Astrocyte of the spinal cord (primary cell): ENCODE results near the gene DIP2B.

Experiments used
- DNase-seq: peaks from one replicate; pipeline ENCODE4 v3.0.0; 2011; ENCODE audit warnings: low read depth, low spot score
- H3K4me3 ChIP-seq: 2 replicates; pipeline ENCODE4 v1.5.1; 2011; ENCODE audit warnings: low read depth, mild to moderate bottlenecking, low read length, moderate library complexity
- CTCF ChIP-seq: IDR thresholded peaks from 2 replicates; pipeline ENCODE4 v1.5.1; 2012; ENCODE audit warnings: low read depth, mild to moderate bottlenecking, low read length, inconsistent platforms
- in situ Hi-C: cut with HindIII; loops from 2 replicates; pipeline ENCODE4 v1.10.0; 2017; ENCODE audit warnings: low sequenced_read_pairs

The DIP2B gene

DNA sequence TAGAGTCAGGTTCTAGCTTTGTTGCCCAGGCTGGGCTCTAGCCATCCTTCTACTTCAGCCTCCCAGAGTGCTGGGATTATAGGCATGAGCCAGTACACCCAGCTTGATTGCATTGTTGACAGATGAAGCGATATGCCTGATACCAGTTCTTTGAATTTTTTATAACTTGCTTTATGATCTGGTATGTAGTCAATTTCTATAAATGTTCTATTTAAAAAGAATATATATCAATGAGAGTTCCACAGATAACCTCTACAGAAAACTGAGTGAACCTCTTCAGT lies 99.8 kb downstream of the DIP2B start:
- DNase-seq, result no peak
- no peak for TF ChIP-seq CTCF
- H3K4me3 ChIP-seq, result no peak overlapping the region
- in situ Hi-C loops, result no loop called here

DNA sequence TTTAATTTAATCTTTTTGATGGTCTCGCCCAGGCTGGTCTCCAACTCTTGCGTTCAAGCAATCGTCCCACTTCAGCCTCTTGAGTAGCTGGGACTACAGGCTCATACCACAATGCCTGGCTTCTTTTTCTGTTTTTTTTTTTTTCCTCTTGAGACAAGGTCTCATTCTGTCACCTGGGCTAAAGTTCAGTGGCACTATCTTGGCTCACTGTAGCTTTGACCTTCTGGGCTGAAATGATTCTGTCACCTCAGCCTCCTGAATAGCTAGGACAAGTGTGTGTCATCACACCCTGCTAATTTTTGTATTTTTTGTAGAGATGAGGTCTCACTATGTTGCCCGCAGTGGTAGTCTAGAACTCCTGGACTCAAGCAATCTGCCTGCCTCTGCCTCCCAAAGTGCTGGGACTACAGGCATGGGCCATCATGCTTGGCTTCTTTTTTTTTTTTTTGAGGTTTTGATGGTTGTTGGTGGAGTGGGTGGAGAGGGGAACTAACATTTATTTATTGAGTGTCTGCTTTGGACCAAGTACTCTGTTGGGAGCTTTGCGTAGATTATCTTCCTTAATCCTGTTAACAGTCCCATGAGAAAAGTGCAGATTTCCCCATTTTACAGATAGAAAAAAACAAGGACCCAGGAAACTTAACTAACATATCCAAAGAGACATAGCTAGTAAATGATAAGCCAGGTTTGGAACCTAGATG lies 102.0 kb downstream of the DIP2B start:
- in situ Hi-C loops, result no loop called here
- no peak for DNase-seq
- no peak for TF ChIP-seq CTCF
- H3K4me3 ChIP-seq, result no peak overlapping the region

- TF ChIP-seq CTCF, result no peak
- no peak overlapping the region for H3K4me3 ChIP-seq
- in situ Hi-C loops, result no loop called here
- DNase-seq, result no peak
Observed at GRCh38 chr12:50609292-50609874, 104.6 kb downstream of the DIP2B start.

DNA sequence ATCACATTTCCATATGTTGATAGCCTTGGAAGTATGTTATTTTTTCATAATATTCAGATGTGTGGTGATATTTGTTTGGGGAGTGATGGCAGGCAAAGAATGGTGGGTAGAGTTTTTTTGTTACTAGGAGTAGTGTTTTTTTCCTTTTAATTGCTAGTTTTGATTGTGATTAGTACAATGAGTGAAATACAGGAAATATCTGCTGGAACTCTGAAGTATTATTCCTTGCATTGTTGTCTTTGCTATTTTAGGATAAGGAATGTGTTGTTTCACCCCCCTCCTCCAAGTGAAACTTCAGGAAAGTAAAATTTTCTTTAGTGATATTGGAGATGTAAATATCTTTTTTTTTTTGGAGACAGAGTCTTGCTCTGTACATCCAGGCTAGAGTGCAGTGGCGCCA lies 105.4 kb downstream of the DIP2B start:
- no peak overlapping the region for H3K4me3 ChIP-seq
- no peak for TF ChIP-seq CTCF
- in situ Hi-C loops, result no loop called here
- DNase-seq, result no peak

GRCh38 chr12:50611021-50611744 lies 106.4 kb downstream of the DIP2B start:
- in situ Hi-C loops, result no loop called here
- TF ChIP-seq CTCF, result no peak
- DNase-seq, result no peak
- no peak overlapping the region for H3K4me3 ChIP-seq

DNA sequence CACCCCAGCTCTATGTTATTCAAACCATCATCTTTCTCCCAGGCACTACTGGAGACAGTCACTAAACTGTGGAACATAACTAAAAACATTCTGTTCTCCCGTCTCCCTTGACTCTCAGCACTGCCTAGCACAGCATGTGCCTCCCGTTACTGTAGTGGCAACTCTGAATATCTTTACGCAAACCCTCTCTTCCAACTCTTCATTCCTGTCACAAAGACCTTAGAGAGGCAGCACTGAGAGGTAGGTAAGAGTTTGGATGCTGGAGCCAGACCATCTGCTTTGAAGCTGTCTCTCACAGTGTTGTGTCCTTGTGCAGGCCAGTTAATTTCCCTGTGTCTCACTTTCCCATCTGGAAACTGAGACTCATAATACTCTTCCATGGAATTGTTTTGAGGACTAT lies 108.1 kb downstream of the DIP2B start:
- H3K4me3 ChIP-seq, result no peak overlapping the region
- in situ Hi-C loops, result no loop called here
- TF ChIP-seq CTCF, result no peak
- no peak for DNase-seq
